Subcutaneous adipose tissue (tissue), 4 donors: ENCODE data around the gene CFAP100. TPM values are rescaled to one million over a fixed set of nuclear protein-coding genes. Genes with fewer than 3 reads are reported as not detected.

Experiments
- CTCF ChIP-seq: fragments of 450-650 bp; IDR thresholded peaks from one replicate; pipeline ENCODE4 v1.5.1; 2016; ENCODE audit warnings: low read depth, mild to moderate bottlenecking, control low read depth, antibody characterized with exemption, moderate library complexity
- total RNA-seq, 4 donors: library from RNA; depleted of rRNA; stranded (reverse); fragments of >200 nt; gene quantifications; one replicate each; pipeline ENCODE4 v1.1.0, GENCODE V29; 2016

CFAP100 gene
- total RNA-seq, 4 donors from 2014 or later, result not detected

- TF ChIP-seq CTCF, result no peak
These were observed 29.1 kb upstream of the CFAP100 start for GRCh38 chr3:126365351-126366277.

- TF ChIP-seq CTCF, result no peak
These were observed 27.3 kb upstream of the CFAP100 start for GRCh38 chr3:126367316-126367805.

GRCh38 chr3:126369490-126369889 is 25.2 kb upstream of the CFAP100 start:
- no peak for TF ChIP-seq CTCF

GRCh38 chr3:126370055-126370454 is 24.7 kb upstream of the CFAP100 start:
- TF ChIP-seq CTCF, result no peak

GRCh38 chr3:126370606-126371005 is 24.1 kb upstream of the CFAP100 start:
- TF ChIP-seq CTCF, result no peak

- TF ChIP-seq CTCF, result no peak
These were observed 23.5 kb upstream of the CFAP100 start for GRCh38 chr3:126371096-126371705.
